Natural killer cell (primary cell): ENCODE data around the gene GRHL1. TPM values are rescaled to one million over a fixed set of nuclear protein-coding genes. Genes with fewer than 3 reads are reported as not detected.

ENCODE experiments used
- ATAC-seq, 3 donors: fragments of 150-1000 bp in 2 of 3; fragments of 200-7000 bp in 1 of 3; cut with Tn5 transposase; 1 replicate in 1 of 3; 2 replicates in 2 of 3; pipeline ENCODE4 v1.10.0; 2021; ENCODE audit warnings: mild to moderate bottlenecking in 2 of 3, moderate library complexity in 2 of 3
- DNase-seq, 2 donors: peaks; one replicate each; pipeline versions ENCODE4 v3.0.0 to v3.0.0-alpha.2; 2013 to 2021; ENCODE audit warnings: mixed read lengths in 1 of 2
- H3K27ac ChIP-seq: one replicate; pipeline ENCODE4 v1.5.1; 2013; ENCODE audit warnings: mild to moderate bottlenecking, low read length
- H3K27me3 ChIP-seq: one replicate; pipeline ENCODE4 v1.6.1; 2013; ENCODE audit warnings: low read length; ENCODE audit not compliant: control insufficient read depth, insufficient read depth
- H3K36me3 ChIP-seq: one replicate; pipeline ENCODE4 v1.6.1; 2013; ENCODE audit warnings: low read length; ENCODE audit not compliant: control insufficient read depth, insufficient read depth
- H3K4me1 ChIP-seq: one replicate; pipeline ENCODE4 v1.6.1; 2013; ENCODE audit warnings: low read length; ENCODE audit not compliant: control insufficient read depth, insufficient read depth
- H3K4me3 ChIP-seq: one replicate; pipeline ENCODE4 v1.5.1; 2013; ENCODE audit warnings: low read length
- H3K9me3 ChIP-seq: one replicate; pipeline ENCODE4 v1.6.1; 2013; ENCODE audit warnings: low read length; ENCODE audit not compliant: control insufficient read depth, insufficient read depth
- H3K27ac Mint-ChIP-seq, 2 donors: one replicate each; pipeline ENCODE4 v1.8.0; 2022; ENCODE audit warnings: mild to moderate bottlenecking in 2 of 2, mixed read lengths in 2 of 2, moderate library complexity in 1 of 2
- H3K27me3 Mint-ChIP-seq, 2 donors: one replicate each; pipeline ENCODE4 v1.8.0; 2022; ENCODE audit warnings: low read depth in 2 of 2, mixed read lengths in 2 of 2
- H3K36me3 Mint-ChIP-seq: one replicate; pipeline ENCODE4 v1.8.0; 2022; ENCODE audit warnings: mixed read lengths
- H3K4me1 Mint-ChIP-seq, 2 donors: one replicate each; pipeline ENCODE4 v1.8.0; 2022; ENCODE audit warnings: mixed read lengths in 2 of 2
- H3K4me3 Mint-ChIP-seq: one replicate; pipeline ENCODE4 v1.8.0; 2022; ENCODE audit warnings: mild to moderate bottlenecking, moderate library complexity, mixed read lengths
- H3K9me3 Mint-ChIP-seq, 2 donors: one replicate each; pipeline ENCODE4 v1.8.0; 2022; ENCODE audit warnings: mixed read lengths in 2 of 2
- WGBS: methylation state at CpG from one replicate; pipeline ENCODE4 v1.1.7; 2013; ENCODE audit warnings: missing lambda C conversion rate; ENCODE audit not compliant: insufficient coverage; 5-methylcytosine and 5-hydroxymethylcytosine counted together
- intact Hi-C: fragments of 100-400 bp; cut with micrococcal nuclease; formaldehyde crosslinking; loops from one replicate; pipeline ENCODE4 v1.14.2; 2022
- total RNA-seq, 4 donors: library from RNA; stranded (reverse); fragments of 120-200 nt in 1 of 4; gene quantifications; one replicate each; pipeline versions ENCODE4 v1.2.3 to v1.2.4, GENCODE V29; 2013 to 2022
- TF ChIP-seq, protein P1 (sequence below): fragments of 200-600 bp; IDR thresholded peaks from one replicate; pipeline ENCODE4 v1.8.0; 2022; ENCODE audit warnings: antibody characterized with exemption

Gene GRHL1
- total RNA-seq, 3 donors from 2014 or later (not counting 1 experiment from before 2014, with no cell fraction given) = 1.6 to 3.6 (median 3.2) TPM

DNA sequence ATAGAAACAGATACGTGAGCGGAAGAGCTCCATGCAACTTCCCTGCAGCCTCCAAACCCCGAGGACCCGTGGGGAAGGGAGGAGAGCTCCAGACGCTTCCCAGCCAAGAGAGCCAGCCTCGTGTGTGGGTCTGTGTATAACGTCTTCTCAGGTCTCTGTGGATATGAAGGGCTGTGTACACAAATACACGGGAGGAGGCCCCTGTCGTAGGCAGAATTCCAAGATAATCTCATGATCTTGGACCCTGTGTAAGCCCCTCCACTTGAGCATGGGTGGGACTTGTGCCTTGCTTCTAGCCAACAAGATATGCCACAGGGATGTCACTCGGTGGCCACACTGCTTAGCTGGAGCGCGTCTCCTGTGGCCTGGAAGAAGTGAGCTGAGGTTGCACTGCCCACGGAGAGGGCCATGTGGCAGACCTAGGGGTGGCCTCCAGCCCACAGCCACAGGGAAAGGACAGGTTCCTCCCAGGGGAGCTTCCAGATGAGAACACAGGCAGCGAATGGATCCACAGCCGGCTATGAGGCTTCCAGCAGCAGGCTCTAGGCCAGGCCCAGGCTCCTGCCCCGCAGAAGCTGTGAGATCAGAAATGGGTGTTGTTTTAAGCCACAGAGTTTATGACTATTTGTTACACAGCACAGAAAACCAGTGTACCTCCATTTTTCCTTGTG lies 76.3 kb downstream of the GRHL1 start:
- no peak for ATAC-seq
- peak overlapping the region; percentile 93 to 94 for H3K27ac Mint-ChIP-seq
- no peaks in the 10 kb centered on the region for H3K9me3 Mint-ChIP-seq
- H3K27me3 Mint-ChIP-seq = no peaks in the 10 kb centered on the region
- Histone ChIP-seq H3K36me3 (no peaks in the 10 kb centered on the region), H3K27me3 (no peaks in the 10 kb centered on the region), H3K27ac (no peak overlapping the region), H3K4me1 (peaks cover 52% of the 10 kb centered on the region), H3K9me3 (no peaks in the 10 kb centered on the region), H3K4me3 (no peak overlapping the region)
- H3K4me3 Mint-ChIP-seq = peak overlapping the region; percentile 13
- peaks cover 22 to 40% of the 10 kb centered on the region in 2 donors for H3K4me1 Mint-ChIP-seq
- no peak for DNase-seq
- H3K36me3 Mint-ChIP-seq = no peaks in the 10 kb centered on the region
- intact Hi-C loops = loop anchor here (5.0 kb wide), 1 partner anchor 45 kb away; no protein-coding TSS in a partner anchor
- TF ChIP-seq, protein P1, sequence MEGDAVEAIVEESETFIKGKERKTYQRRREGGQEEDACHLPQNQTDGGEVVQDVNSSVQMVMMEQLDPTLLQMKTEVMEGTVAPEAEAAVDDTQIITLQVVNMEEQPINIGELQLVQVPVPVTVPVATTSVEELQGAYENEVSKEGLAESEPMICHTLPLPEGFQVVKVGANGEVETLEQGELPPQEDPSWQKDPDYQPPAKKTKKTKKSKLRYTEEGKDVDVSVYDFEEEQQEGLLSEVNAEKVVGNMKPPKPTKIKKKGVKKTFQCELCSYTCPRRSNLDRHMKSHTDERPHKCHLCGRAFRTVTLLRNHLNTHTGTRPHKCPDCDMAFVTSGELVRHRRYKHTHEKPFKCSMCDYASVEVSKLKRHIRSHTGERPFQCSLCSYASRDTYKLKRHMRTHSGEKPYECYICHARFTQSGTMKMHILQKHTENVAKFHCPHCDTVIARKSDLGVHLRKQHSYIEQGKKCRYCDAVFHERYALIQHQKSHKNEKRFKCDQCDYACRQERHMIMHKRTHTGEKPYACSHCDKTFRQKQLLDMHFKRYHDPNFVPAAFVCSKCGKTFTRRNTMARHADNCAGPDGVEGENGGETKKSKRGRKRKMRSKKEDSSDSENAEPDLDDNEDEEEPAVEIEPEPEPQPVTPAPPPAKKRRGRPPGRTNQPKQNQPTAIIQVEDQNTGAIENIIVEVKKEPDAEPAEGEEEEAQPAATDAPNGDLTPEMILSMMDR = no peak
- 91% methylated on average over 16 of the region's 16 CpGs for whole genome bisulfite sequencing

- peak overlapping the region; percentile 89 for H3K27ac ChIP-seq
- H3K27me3 Mint-ChIP-seq = no peaks in the 10 kb centered on the region
- intact Hi-C loops = loop anchor here (5.0 kb wide), 1 partner anchor 46 kb away; no protein-coding TSS in a partner anchor
- peaks cover 59% of the 10 kb centered on the region for H3K4me1 ChIP-seq
- H3K27ac Mint-ChIP-seq = peak overlapping the region; percentile 93 to 94
- H3K4me3 Mint-ChIP-seq = peak overlapping the region; percentile 78
- H3K9me3 ChIP-seq = no peaks in the 10 kb centered on the region
- no peaks in the 10 kb centered on the region for H3K27me3 ChIP-seq
- DNase-seq (no peak), ATAC-seq (no peak)
- H3K9me3 Mint-ChIP-seq = no peaks in the 10 kb centered on the region
- H3K36me3 ChIP-seq = no peaks in the 10 kb centered on the region
- TF ChIP-seq, protein P1 = no peak
- H3K36me3 Mint-ChIP-seq = no peaks in the 10 kb centered on the region
- H3K4me3 ChIP-seq = no peak overlapping the region
- peaks cover 22 to 40% of the 10 kb centered on the region in 2 donors for H3K4me1 Mint-ChIP-seq
- WGBS = 89% methylated on average over 15 of the region's 16 CpGs
Observed at GRCh38 chr2:10028407-10028987, 77.0 kb downstream of the GRHL1 start.

DNA sequence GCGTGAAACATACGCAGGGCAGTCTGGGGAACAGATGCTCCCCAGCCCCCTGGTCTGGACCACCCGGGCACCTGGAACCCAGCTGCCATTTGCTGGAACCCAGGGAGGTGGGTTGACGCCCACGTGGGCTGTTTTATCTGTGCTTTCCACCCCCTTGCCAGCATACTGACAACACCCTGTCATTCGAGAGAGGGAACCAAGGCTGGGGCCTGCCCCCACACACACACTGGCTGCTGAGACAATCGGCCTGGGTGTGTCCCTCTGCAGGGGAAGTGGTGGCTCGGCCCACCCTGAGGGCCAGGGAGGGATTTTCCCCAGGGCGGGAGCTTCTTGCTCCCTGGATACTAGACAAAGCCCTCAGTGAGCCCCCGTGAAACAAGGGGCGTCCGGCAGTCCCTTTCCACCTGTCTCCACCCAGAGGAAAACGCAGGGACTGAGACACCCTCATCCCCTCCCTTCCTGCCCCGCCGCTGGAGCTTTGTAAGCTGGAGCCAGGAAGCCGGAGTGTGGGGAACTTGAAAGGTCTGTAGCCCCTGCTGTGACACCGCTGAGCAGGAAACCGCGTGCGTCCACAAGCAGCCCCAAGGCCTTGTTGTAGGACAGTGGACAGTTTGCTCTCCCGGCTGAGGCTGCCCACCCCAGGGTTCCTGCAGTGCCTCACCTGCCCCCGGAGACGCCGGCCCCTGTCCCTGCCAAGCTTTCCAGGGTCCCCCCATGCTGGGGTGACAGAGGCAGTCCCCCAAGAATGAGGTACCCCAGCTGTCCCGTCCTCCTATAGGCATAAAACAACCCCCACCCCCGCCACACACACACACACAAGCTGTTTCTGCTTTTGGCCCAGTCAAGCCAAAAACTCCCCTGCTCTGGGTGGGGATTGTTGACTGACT lies 77.7 kb downstream of the GRHL1 start:
- intact Hi-C loops = loop anchor here (1.0 to 5.0 kb wide), 2 partner anchors 13 to 47 kb away; no protein-coding TSS in a partner anchor
- Histone ChIP-seq H3K27ac (peak overlapping the region; percentile 89), H3K4me3 (peak overlapping the region; percentile 21), H3K36me3 (no peaks in the 10 kb centered on the region), H3K27me3 (no peaks in the 10 kb centered on the region), H3K9me3 (no peaks in the 10 kb centered on the region), H3K4me1 (peaks cover 62% of the 10 kb centered on the region)
- WGBS = 14% methylated on average over 25 of the region's 26 CpGs
- ATAC-seq = peak; percentile 96 to 98 (median 97)
- Mint-ChIP-seq H3K27ac (peak overlapping the region; percentile 93 to 94), H3K27me3 (no peaks in the 10 kb centered on the region), H3K36me3 (no peaks in the 10 kb centered on the region), H3K4me1 (peaks cover 26 to 42% of the 10 kb centered on the region in 2 donors), H3K9me3 (no peaks in the 10 kb centered on the region), H3K4me3 (peak overlapping the region; percentile 78)
- TF ChIP-seq, protein P1 = no peak
- peak; percentile 66 to 75 for DNase-seq
